T-helper 2 cell treated with Interferon-gamma antibody and Interleukin-4, amounts not matched to agents 100 ng/mL and 5 ng/mL, for 36 hours (primary cell): ENCODE measurements around the gene BTBD9. TPM values are rescaled to one million over a fixed set of nuclear protein-coding genes. Genes with fewer than 3 reads are reported as not detected.

Source experiments
- intact Hi-C: fragments of 100-400 bp; cut with micrococcal nuclease; formaldehyde crosslinking; loops from one replicate; pipeline ENCODE4 v1.15.1; 2023
- total RNA-seq: library from RNA; stranded (reverse); gene quantifications from 2 replicates; pipeline ENCODE4 v1.2.3, GENCODE V29; 2022

Gene BTBD9
- total RNA-seq, 1 donor from 2014 or later: 18.8 TPM

GRCh38 chr6:38510205-38510604 lies 129.5 kb downstream of the BTBD9 start:
- intact Hi-C loops: no loop called here

GRCh38 chr6:38509713-38510112 lies 130.0 kb downstream of the BTBD9 start:
- intact Hi-C loops: no loop called here

- intact Hi-C loops: no loop called here
Observed at GRCh38 chr6:38508894-38509293, 130.8 kb downstream of the BTBD9 start.

GRCh38 chr6:38508286-38508685 lies 131.4 kb downstream of the BTBD9 start:
- intact Hi-C loops: no loop called here

- intact Hi-C loops: no loop called here
Observed at GRCh38 chr6:38507173-38507572, 132.6 kb downstream of the BTBD9 start.

GRCh38 chr6:38505826-38506225 lies 133.9 kb downstream of the BTBD9 start:
- intact Hi-C loops: no loop called here

- intact Hi-C loops: no loop called here
Observed at GRCh38 chr6:38504996-38505395, 134.7 kb downstream of the BTBD9 start.

- intact Hi-C loops: no loop called here
Observed at GRCh38 chr6:38503960-38504682, 135.6 kb downstream of the BTBD9 start.

GRCh38 chr6:38503032-38503773 lies 136.5 kb downstream of the BTBD9 start:
- intact Hi-C loops: no loop called here

GRCh38 chr6:38502423-38502822 lies 137.3 kb downstream of the BTBD9 start:
- intact Hi-C loops: no loop called here

GRCh38 chr6:38501931-38502330 lies 137.8 kb downstream of the BTBD9 start:
- intact Hi-C loops: no loop called here

GRCh38 chr6:38499529-38500096 lies 140.1 kb downstream of the BTBD9 start:
- intact Hi-C loops: loop anchor here (10.0 kb wide), 2 partner anchors 75 to 175 kb away; no protein-coding TSS in a partner anchor

- intact Hi-C loops: loop anchor here (10.0 kb wide), 2 partner anchors 76 to 176 kb away; no protein-coding TSS in a partner anchor
Observed at GRCh38 chr6:38498805-38499445, 140.8 kb downstream of the BTBD9 start.

- intact Hi-C loops: loop anchor here (10.0 kb wide), 2 partner anchors 77 to 177 kb away; no protein-coding TSS in a partner anchor
Observed at GRCh38 chr6:38498085-38498484, 141.6 kb downstream of the BTBD9 start.

- intact Hi-C loops: loop anchor here (10.0 kb wide), 2 partner anchors 77 to 177 kb away; no protein-coding TSS in a partner anchor
Observed at GRCh38 chr6:38497546-38497945, 142.2 kb downstream of the BTBD9 start.

GRCh38 chr6:38495922-38496635 lies 143.7 kb downstream of the BTBD9 start:
- intact Hi-C loops: loop anchor here (2.0 to 10.0 kb wide), 3 partner anchors 79 to 705 kb away; no protein-coding TSS in a partner anchor

GRCh38 chr6:38495518-38495917 lies 144.2 kb downstream of the BTBD9 start:
- intact Hi-C loops: loop anchor here (2.0 to 10.0 kb wide), 3 partner anchors 79 to 705 kb away; no protein-coding TSS in a partner anchor

- intact Hi-C loops: loop anchor here (2.0 to 10.0 kb wide), 5 partner anchors 81 to 797 kb away; partner anchors contain the start of gene MDGA1
Observed at GRCh38 chr6:38493931-38494547, 145.7 kb downstream of the BTBD9 start.

- intact Hi-C loops: loop anchor here (5.0 to 10.0 kb wide), 4 partner anchors 83 to 795 kb away; partner anchors contain the start of gene MDGA1
Observed at GRCh38 chr6:38492031-38492430, 147.7 kb downstream of the BTBD9 start.

- intact Hi-C loops: loop anchor here (5.0 to 10.0 kb wide), 4 partner anchors 85 to 793 kb away; partner anchors contain the start of gene MDGA1
Observed at GRCh38 chr6:38489951-38490350, 149.8 kb downstream of the BTBD9 start.
